Testis (tissue), 3 donors: Measurements from ENCODE around the gene RAB3GAP2. TPM values are rescaled to one million over a fixed set of nuclear protein-coding genes. Genes with fewer than 3 reads are reported as not detected.
"Not testable (repeated sequence)": the region's sequence is repeated elsewhere in the genome, so short reads cannot be mapped to it uniquely, and the experiment has no call there.

Experiments
- DNase-seq: peaks from one replicate; pipeline ENCODE4 v3.0.0-alpha.2; 2019
- H3K27ac ChIP-seq, 2 donors: fragments of 200-600 bp; sonication (generic); one replicate each; pipeline ENCODE4 v1.5.1; 2019
- H3K27me3 ChIP-seq: fragments of 200-600 bp; sonication (generic); one replicate; pipeline ENCODE4 v1.5.1; 2019
- H3K36me3 ChIP-seq: fragments of 200-600 bp; sonication (generic); one replicate; pipeline ENCODE4 v1.5.1; 2017; ENCODE audit warnings: low read depth; ENCODE audit errors: missing control alignments
- H3K4me1 ChIP-seq: fragments of 200-600 bp; sonication (generic); one replicate; pipeline ENCODE4 v1.5.1; 2019
- H3K4me3 ChIP-seq, 2 donors: fragments of 200-600 bp; sonication (generic); one replicate each; pipeline ENCODE4 v1.5.1; 2017 to 2019
- H3K9me3 ChIP-seq: fragments of 200-600 bp; sonication (generic); one replicate; pipeline ENCODE4 v1.5.1; 2017
- CTCF ChIP-seq, 3 experiments: fragments of 450-650 bp in 2 of 3; fragments of 200-600 bp in 1 of 3; sonication (generic) in 1 of 3; IDR thresholded peaks; one replicate each; pipeline ENCODE4 v1.5.1; 2016 to 2019; ENCODE audit warnings: antibody characterized with exemption in 3 of 3, mild to moderate bottlenecking in 2 of 3, moderate library complexity in 1 of 3
- POLR2A ChIP-seq: fragments of 450-650 bp; IDR thresholded peaks from one replicate; pipeline ENCODE4 v1.6.1; 2017; ENCODE audit warnings: antibody characterized with exemption, mild to moderate bottlenecking, moderate library complexity
- WGBS, 2 donors: methylation state at CpG; one replicate each; pipeline ENCODE4 v1.1.5; 2018; 5-methylcytosine and 5-hydroxymethylcytosine counted together
- intact Hi-C: fragments of 100-400 bp; cut with DNase I; formaldehyde crosslinking; loops from one replicate; pipeline ENCODE4 v1.15.1; 2023; ENCODE audit warnings: low total_unique reads
- polyA plus RNA-seq: library from polyadenylated mRNA; stranded (reverse); fragments of 350-450 nt; fragmentation: Illumina TruSeq; extraction: RNeasy Lipid Tissue Mini Kit (QIAGEN cat#74804); gene quantifications from one replicate; pipeline ENCODE4 v1.2.3, GENCODE V29; 2014; ENCODE audit warnings: low read depth, low replicate concordance; ENCODE audit not compliant: insufficient read depth
- total RNA-seq, 2 donors: library from RNA; depleted of rRNA; stranded (reverse); fragments of >200 nt; gene quantifications; one replicate each; pipeline ENCODE4 v1.2.3, GENCODE V29; 2016

RAB3GAP2 gene
- total and polyA plus RNA-seq, 3 donors from 2014 or later: 17.9 to 28.7 (median 24.6) TPM

- no peak overlapping the region for H3K4me3 ChIP-seq
- H3K4me1 ChIP-seq: no peaks in the 10 kb centered on the region
- no peak overlapping the region for H3K27ac ChIP-seq
- no peak for DNase-seq
- intact Hi-C loops: no loop called here
- H3K36me3 ChIP-seq: no peaks in the 10 kb centered on the region
- TF ChIP-seq POLR2A (no peak), CTCF (IDR thresholded peaks at IDR 0.05) (no peak)
- H3K9me3 ChIP-seq: no peaks in the 10 kb centered on the region
- H3K27me3 ChIP-seq: no peaks in the 10 kb centered on the region
Observed at GRCh38 chr1:220251272-220251671, 21.0 kb downstream of the RAB3GAP2 start.

- Histone ChIP-seq H3K9me3 (no peaks in the 10 kb centered on the region), H3K36me3 (no peaks in the 10 kb centered on the region), H3K4me1 (no peaks in the 10 kb centered on the region), H3K27me3 (no peaks in the 10 kb centered on the region), H3K4me3 (no peak overlapping the region), H3K27ac (no peak overlapping the region)
- no peak for DNase-seq
- intact Hi-C loops: no loop called here
- TF ChIP-seq POLR2A (no peak), CTCF (IDR thresholded peaks at IDR 0.05) (no peak)
Observed at GRCh38 chr1:220250681-220251080, 21.6 kb downstream of the RAB3GAP2 start.

- Histone ChIP-seq H3K27me3 (no peaks in the 10 kb centered on the region), H3K4me3 (no peak overlapping the region), H3K4me1 (no peaks in the 10 kb centered on the region), H3K36me3 (no peaks in the 10 kb centered on the region), H3K27ac (no peak overlapping the region), H3K9me3 (no peaks in the 10 kb centered on the region)
- WGBS, 2 donors: 79 to 95% methylated on average over 1 of the region's 1 CpG
- no peak for DNase-seq
- intact Hi-C loops: no loop called here
- TF ChIP-seq CTCF (IDR thresholded peaks at IDR 0.05): no peak
- no peak for TF ChIP-seq POLR2A
Observed at GRCh38 chr1:220249522-220249921, 22.7 kb downstream of the RAB3GAP2 start.

GRCh38 chr1:220248715-220249265 lies 23.5 kb downstream of the RAB3GAP2 start:
- H3K36me3 ChIP-seq, H3K4me1 ChIP-seq, H3K9me3 ChIP-seq, H3K4me3 ChIP-seq, H3K27me3 ChIP-seq, H3K27ac ChIP-seq, DNase-seq, intact Hi-C loops: not testable (repeated sequence)
- 96 to 97% methylated on average over 3 of the region's 3 CpGs for WGBS, 2 donors

- H3K4me1 ChIP-seq, H3K27me3 ChIP-seq, H3K36me3 ChIP-seq, H3K9me3 ChIP-seq, DNase-seq, intact Hi-C loops, H3K27ac ChIP-seq, H3K4me3 ChIP-seq: not testable (repeated sequence)
- WGBS, 2 donors: 87 to 99% methylated on average over 6 of the region's 6 CpGs
Observed at GRCh38 chr1:220245900-220246299, 26.4 kb downstream of the RAB3GAP2 start.

- Histone ChIP-seq H3K27ac (no peak overlapping the region), H3K36me3 (no peaks in the 10 kb centered on the region), H3K27me3 (no peaks in the 10 kb centered on the region), H3K4me1 (peaks cover 8% of the 10 kb centered on the region), H3K9me3 (no peaks in the 10 kb centered on the region), H3K4me3 (no peak overlapping the region)
- WGBS, 2 donors: 81 to 88% methylated on average over 2 of the region's 2 CpGs
- intact Hi-C loops: no loop called here
- TF ChIP-seq POLR2A (no peak), CTCF (IDR thresholded peaks at IDR 0.05) (no peak)
- DNase-seq: no peak
Observed at GRCh38 chr1:220243947-220244346, 28.3 kb downstream of the RAB3GAP2 start.
